Heart left ventricle (tissue), 13 donors: ENCODE results near the gene RNF130.

Experiments used
- POLR2A ChIP-seq, 2 donors: fragments of 450-650 bp; IDR thresholded peaks; one replicate each; pipeline ENCODE4 v1.6.1; 2017; ENCODE audit warnings: antibody characterized with exemption in 2 of 2, mild to moderate bottlenecking in 2 of 2, moderate library complexity in 2 of 2
- TF ChIP-seq, protein P1 (sequence below), 12 donors: fragments of 200-600 bp; sonication (generic) in 4 of 12; IDR thresholded peaks; one replicate each; pipeline versions ENCODE4 v1.5.0 to v1.8.0; 2018 to 2022; ENCODE audit warnings: antibody characterized with exemption in 12 of 12, mild to moderate bottlenecking in 5 of 12
- donor health status: ischemic (EF 13 %, LVEDD 7.1; RV severe dilation, severe dysfunction).
- donor health status: DM: no; HTN: yes; CAD: no.
- donor health status: DM: no; HTN: no; CAD: no.
- donor health status: ischemic (EF 25% LVEDD 6.9; RV normal size, moderate dysfunction).
- donor health status: ischemic (EF 25% LVEDD 5.7; RV mildly dilated, moderate dysfunction).
- donor health status: ischemic (EF 35%, LVEDD 5.7; RV mildly dilated, moderate dysfunction).
- donor health status: nonischemic (EF 11% LVEDD 7.7; RV severe dilation, severe dysfunction).
- donor health status: DM: yes; HTN: yes; CAD: no.
- donor health status: PGD.
- donor health status: ischemic (EF 29% LVEDD 5.4; RV normal size, mild dysfunction).
- donor health status: nonischemic (EF 23%, LVEDD 6.1; RV moderate dilation, normal function).

DNA sequence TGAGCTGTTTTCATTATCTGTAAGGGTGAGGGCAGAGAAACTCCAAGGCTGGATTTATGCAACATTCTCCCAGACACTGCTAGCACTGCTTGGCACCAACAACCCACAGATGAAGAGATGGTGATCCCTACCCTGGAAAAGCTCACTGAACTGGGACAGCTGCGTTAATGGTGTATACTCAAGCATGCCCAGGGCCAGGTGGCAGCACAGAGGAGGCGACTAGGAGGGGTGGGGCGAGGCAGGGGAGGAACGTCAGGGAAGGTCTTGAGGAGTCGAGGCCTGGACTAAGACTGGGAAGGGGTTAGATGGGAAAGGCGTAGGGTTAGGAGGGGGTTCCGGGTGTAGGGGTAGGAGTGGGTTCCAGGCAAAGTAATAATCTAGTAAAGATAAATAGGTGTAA, 90.8 kb downstream of the RNF130 start:
- TF ChIP-seq, protein P1, sequence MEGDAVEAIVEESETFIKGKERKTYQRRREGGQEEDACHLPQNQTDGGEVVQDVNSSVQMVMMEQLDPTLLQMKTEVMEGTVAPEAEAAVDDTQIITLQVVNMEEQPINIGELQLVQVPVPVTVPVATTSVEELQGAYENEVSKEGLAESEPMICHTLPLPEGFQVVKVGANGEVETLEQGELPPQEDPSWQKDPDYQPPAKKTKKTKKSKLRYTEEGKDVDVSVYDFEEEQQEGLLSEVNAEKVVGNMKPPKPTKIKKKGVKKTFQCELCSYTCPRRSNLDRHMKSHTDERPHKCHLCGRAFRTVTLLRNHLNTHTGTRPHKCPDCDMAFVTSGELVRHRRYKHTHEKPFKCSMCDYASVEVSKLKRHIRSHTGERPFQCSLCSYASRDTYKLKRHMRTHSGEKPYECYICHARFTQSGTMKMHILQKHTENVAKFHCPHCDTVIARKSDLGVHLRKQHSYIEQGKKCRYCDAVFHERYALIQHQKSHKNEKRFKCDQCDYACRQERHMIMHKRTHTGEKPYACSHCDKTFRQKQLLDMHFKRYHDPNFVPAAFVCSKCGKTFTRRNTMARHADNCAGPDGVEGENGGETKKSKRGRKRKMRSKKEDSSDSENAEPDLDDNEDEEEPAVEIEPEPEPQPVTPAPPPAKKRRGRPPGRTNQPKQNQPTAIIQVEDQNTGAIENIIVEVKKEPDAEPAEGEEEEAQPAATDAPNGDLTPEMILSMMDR (IDR thresholded peaks at IDR 0.05): no peak
- TF ChIP-seq POLR2A (IDR thresholded peaks at IDR 0.05): no peak
